Stimulated activated CD4-positive, alpha-beta T cell treated with anti-CD3 and anti-CD28 coated beads, Interleukin-2, amount 100 ng/mL, for 4 hours (primary cell): Measurements from ENCODE around the gene POT1.

Source experiments
- DNase-seq: peaks from one replicate; pipeline ENCODE4 v3.0.0-alpha.2; 2020; ENCODE audit warnings: low read depth

POT1 gene

GRCh38 chr7:124808206-124808605 lies 121.4 kb downstream of the POT1 start:
- no peak for DNase-seq

GRCh38 chr7:124801330-124801895 lies 128.2 kb downstream of the POT1 start:
- DNase-seq, result no peak

GRCh38 chr7:124800386-124800785 lies 129.2 kb downstream of the POT1 start:
- no peak for DNase-seq

GRCh38 chr7:124799448-124799847 lies 130.2 kb downstream of the POT1 start:
- no peak for DNase-seq

GRCh38 chr7:124796771-124797170 lies 132.9 kb downstream of the POT1 start:
- DNase-seq, result no peak

- no peak for DNase-seq
Observed at GRCh38 chr7:124792696-124793095, 136.9 kb downstream of the POT1 start.

- no peak for DNase-seq
Observed at GRCh38 chr7:124792002-124792401, 137.6 kb downstream of the POT1 start.

- no peak for DNase-seq
Observed at GRCh38 chr7:124791426-124791825, 138.2 kb downstream of the POT1 start.

GRCh38 chr7:124790645-124791044 lies 139.0 kb downstream of the POT1 start:
- DNase-seq, result no peak

- DNase-seq, result no peak
Observed at GRCh38 chr7:124785994-124786393, 143.6 kb downstream of the POT1 start.

- DNase-seq, result no peak
Observed at GRCh38 chr7:124784879-124785818, 144.5 kb downstream of the POT1 start.

- DNase-seq, result no peak
Observed at GRCh38 chr7:124783271-124783670, 146.4 kb downstream of the POT1 start.

GRCh38 chr7:124781907-124782734 lies 147.5 kb downstream of the POT1 start:
- DNase-seq, result no peak

GRCh38 chr7:124781418-124781817 lies 148.2 kb downstream of the POT1 start:
- no peak for DNase-seq

GRCh38 chr7:124780608-124781007 lies 149.0 kb downstream of the POT1 start:
- DNase-seq, result no peak

- DNase-seq, result no peak
Observed at GRCh38 chr7:124780056-124780455, 149.6 kb downstream of the POT1 start.

GRCh38 chr7:124779620-124780019 lies 150.0 kb downstream of the POT1 start:
- no peak for DNase-seq

- no peak for DNase-seq
Observed at GRCh38 chr7:124779194-124779593, 150.4 kb downstream of the POT1 start.

- DNase-seq, result no peak
Observed at GRCh38 chr7:124777268-124777667, 152.4 kb downstream of the POT1 start.

- DNase-seq, result no peak
Observed at GRCh38 chr7:124776153-124776552, 153.5 kb downstream of the POT1 start.

- no peak for DNase-seq
Observed at GRCh38 chr7:124775422-124775821, 154.2 kb downstream of the POT1 start.

- no peak for DNase-seq
Observed at GRCh38 chr7:124773938-124774337, 155.7 kb downstream of the POT1 start.

- no peak for DNase-seq
Observed at GRCh38 chr7:124773339-124773738, 156.3 kb downstream of the POT1 start.
